H1 (cell line): ENCODE results near the gene TRIM59. TPM values are rescaled to one million over a fixed set of nuclear protein-coding genes. Genes with fewer than 3 reads are reported as not detected.

Experiments
- CHD7 ChIP-seq: fragments of 300-600 bp; sonication (generic); IDR thresholded peaks from 2 replicates; pipeline ENCODE4 v1.7.1; 2012; ENCODE audit warnings: low read length, moderate library complexity, mild to moderate bottlenecking, inconsistent platforms; ENCODE audit not compliant: insufficient replicate concordance
- CTCF ChIP-seq, 3 experiments: IDR thresholded peaks; 1 replicate in 2 of 3; 2 replicates in 1 of 3; pipeline versions ENCODE4 v1.5.1 to v1.6.1; 2011; ENCODE audit warnings: low read length in 3 of 3, mild to moderate bottlenecking in 3 of 3, inconsistent platforms in 2 of 3, low read depth in 1 of 3, moderate library complexity in 1 of 3; ENCODE audit not compliant: insufficient read depth in 1 of 3; ENCODE audit errors: control extremely low read depth in 1 of 3
- JUN ChIP-seq: IDR thresholded peaks from 2 replicates; pipeline ENCODE4 v1.6.1; 2011; ENCODE audit warnings: low read depth, mild to moderate bottlenecking, improper control_type of control experiment, low read length
- RAD21 ChIP-seq, 2 experiments: IDR thresholded peaks in 1 of 2; conservative IDR thresholded peaks in 1 of 2; 2 replicates each; pipeline ENCODE4 v1.6.1; 2011; ENCODE audit warnings: low read depth in 2 of 2, low read length in 2 of 2, improper control_type of control experiment in 1 of 2, inconsistent platforms in 1 of 2, mild to moderate bottlenecking in 1 of 2, moderate library complexity in 1 of 2
- TCF12 ChIP-seq: IDR thresholded peaks from 2 replicates; pipeline ENCODE4 v1.6.1; 2011; ENCODE audit warnings: low read depth, mild to moderate bottlenecking, low read length
- polyA plus RNA-seq, 7 experiments: library from polyadenylated mRNA; depleted of rRNA in 3 of 7; stranded (reverse) in 5 of 7; unstranded in 2 of 7; fragments of >200 nt in 5 of 7; fragments of 200-250 nt in 2 of 7; gene quantifications; 1 replicate in 5 of 7; 2 replicates in 1 of 7; 4 replicates in 1 of 7; pipeline versions ENCODE4 v1.2.1 to v1.2.3, GENCODE V29; 2011 to 2013; ENCODE audit warnings: missing spikeins in 2 of 7, mixed read lengths in 2 of 7
- total RNA-seq: library from RNA; stranded (reverse); fragmentation: NEBNext Ultra II Directional; extraction: Animal tissue kit (Norgen Biotek cat#: 25700); gene quantifications from 2 replicates; pipeline ENCODE4 v1.2.1, GENCODE V29; 2021

The TRIM59 gene
- total and polyA plus RNA-seq, 2 of the 8 experiments (the other 6 are each of a cell fraction or from before 2014, with no cell fraction given): 11.6 to 53.4 TPM

DNA sequence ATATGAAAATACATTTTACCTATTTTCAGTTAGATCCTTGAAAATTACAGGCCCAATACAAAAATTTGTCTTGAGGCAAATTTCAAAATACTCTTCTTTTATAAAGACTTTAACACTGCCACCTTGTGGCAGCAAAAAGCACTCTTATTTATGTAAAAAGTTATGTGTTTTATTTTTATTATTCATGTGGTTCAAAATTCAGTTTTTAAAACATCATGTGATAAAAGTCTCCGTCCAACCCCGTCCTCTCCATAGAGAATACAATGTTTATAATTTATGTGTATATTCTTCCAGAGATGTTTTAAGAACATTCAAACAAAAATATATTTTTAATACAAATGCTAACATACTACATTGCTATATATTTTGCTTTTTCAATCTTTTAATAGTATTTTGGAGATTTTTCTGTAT is 36.9 kb upstream of the TRIM59 start (continued):
- peak; percentile 52 for TF ChIP-seq CHD7
- no peak for TF ChIP-seq JUN
- TF ChIP-seq RAD21 (IDR thresholded peaks at IDR 0.05 in 1 of 2, conservative IDR thresholded peaks at IDR 0.05 in 1 of 2; ENCODE audit: low read depth in 2 of 2, low read length in 2 of 2): peak in 1 of 2 experiments; percentile 19; a peak in 3 of 4 replicates
- no peak for TF ChIP-seq TCF12
- TF ChIP-seq CTCF (IDR thresholded peaks at IDR 0.05; ENCODE audit: control extremely low read depth in 1 of 3, insufficient read depth in 1 of 3, low read depth in 1 of 3, low read length in 3 of 3): peak in 1 of 3 experiments; percentile 27; a peak in 2 of 4 replicates
